Embryonic facial prominence (tissue), 1 donor: ENCODE data around the gene RUVBL2.

ENCODE experiments used
- DNase-seq: peaks from one replicate; pipeline ENCODE4 v3.0.0-alpha.2; 2016; ENCODE audit errors: extremely low spot score

The RUVBL2 gene

DNA sequence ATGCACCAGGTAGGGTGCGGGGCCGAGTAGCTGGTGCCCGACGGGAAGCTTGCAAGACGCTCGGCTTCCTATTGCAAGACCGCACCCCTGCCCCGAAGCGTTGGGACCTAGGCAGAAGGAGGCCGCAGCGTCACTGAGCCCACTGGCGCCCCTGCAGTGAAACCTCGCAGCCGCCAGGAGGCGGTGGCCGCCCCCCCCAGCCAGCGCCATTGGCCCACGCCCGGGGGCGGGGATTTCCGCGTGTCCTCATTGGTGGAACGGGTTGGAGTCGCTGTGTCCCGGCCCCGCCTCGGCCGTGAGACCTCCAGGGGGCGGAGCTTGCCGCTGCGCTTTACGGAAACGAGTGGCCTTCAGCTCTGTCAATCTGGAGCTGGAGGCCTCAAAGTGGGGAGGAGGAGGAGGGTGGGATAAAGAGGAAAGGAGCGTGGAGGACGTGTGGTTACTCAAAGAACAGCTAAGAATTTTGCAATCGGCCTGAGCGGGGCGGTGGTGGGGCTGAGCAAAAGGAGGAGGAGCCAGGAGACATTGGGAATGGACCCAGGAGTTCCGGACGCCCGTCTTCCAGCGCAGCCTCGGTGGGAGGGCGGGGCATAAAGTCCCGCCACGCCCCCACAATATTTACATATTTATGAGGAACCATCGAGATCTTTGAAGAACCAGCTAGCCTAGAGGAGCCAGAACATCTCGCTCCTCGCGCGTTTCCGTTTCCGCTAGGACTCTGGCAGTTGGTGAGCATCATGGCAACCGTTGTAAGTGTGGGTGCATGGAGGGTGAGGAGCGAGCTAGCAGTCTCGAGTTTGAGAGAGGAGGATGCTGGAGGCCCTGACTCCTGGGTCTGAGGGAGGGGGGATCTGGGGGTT, at the start of gene RUVBL2, which contains the start of gene GYS1:
Gene RUVBL2 (plus strand): TSS at position 713 of the 860 bp plus-strand sequence. CDS start 25 bp downstream, at position 738.
Gene GYS1 (minus strand): TSS at position 135 of the 860 bp plus-strand sequence. CDS start 197 bp downstream, outside the sequence.
- peak; percentile 97 for DNase-seq

DNA sequence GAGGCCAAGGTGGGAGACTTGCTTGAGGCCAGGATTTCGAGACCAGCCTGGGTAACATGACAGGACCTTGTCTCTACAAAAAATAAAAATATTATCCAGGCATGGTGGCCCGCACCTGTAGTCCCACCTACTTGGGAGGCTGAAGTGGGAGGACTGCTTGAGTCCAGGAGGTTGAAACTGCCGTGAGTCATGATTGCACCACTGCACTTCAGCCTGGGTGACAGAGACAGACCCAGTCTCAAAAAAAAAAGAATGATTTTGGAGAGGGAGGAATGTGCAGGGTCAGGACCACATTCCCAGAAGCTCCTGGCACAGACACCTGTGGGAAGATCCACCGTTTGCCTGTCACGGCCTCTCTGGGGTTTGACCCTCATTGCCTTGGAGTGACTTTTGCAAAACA, 48.3 kb upstream of the RUVBL2 start:
- DNase-seq: no peak

DNA sequence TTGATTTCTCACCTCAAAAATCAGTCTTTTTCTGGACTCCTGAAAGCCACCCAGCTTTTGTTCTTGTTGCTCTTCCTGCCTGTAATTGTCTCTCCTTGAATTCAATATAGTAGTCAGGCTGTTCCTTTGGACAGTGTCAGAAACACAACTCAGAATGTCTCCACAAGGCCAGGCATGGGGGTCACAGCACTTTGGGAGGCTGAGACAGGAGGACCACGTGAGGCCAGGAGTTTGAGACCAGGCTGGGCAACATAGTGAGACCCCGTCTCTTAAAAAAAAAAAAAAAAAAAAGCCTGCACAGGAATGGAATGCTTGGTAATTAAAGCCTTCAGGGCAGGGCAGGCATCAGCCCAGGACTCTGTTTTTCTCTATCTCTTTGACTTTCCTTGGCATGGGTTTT, 47.9 kb upstream of the RUVBL2 start:
- DNase-seq: no peak

DNA sequence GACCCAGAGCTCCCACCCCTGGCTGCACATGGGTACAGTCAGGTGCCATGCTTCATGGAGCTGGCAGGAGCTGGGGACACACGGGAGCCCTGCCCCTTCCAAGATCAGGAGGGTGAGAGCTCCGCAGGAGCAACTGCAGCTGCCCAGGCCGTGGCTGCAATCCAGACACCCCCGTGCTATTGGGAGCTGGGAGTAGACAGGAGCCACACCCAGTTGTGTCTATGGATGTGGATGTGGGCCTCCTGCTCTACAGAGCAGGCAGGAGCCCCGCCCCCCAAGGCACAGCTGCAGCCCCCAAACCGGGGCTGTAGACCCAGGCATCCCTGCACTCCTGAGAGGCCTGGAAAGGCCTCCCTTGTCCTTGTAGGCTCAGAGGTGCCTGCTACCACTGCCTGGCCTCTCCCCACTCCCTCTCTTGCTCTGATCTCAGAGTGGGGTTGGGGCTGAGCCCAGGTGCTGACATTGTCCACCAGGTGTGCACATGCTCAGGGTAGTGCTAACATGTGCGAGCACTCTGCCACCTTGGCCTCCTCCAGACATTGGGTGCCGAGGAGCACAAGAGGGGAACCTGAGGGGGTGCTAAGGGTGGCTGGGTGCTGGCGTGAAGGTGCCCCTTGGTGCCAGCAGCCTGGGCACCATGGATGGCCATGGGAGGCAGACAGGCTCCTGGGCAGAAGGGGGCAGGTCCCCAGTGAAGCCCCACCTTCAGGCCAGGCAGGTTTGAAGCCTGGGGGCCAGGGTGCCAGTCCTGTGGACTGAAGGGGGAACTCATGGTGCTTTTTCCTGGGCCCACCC, 47.0 kb upstream of the RUVBL2 start:
- no peak for DNase-seq

DNA sequence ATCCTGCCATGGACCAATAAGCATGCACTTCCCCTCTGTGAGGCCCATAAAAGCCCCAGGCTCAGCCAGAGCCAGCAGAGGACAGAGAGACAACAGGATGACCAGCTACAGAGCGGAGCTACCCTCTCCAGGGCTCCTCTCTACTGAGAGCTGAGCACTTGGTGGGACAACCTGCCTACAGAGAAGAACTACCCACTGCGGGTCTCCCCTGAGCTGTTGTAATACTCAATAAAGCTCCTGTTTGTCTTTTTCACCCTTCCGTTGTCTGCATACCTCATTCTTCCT, 46.5 kb upstream of the RUVBL2 start:
- no peak for DNase-seq

DNA sequence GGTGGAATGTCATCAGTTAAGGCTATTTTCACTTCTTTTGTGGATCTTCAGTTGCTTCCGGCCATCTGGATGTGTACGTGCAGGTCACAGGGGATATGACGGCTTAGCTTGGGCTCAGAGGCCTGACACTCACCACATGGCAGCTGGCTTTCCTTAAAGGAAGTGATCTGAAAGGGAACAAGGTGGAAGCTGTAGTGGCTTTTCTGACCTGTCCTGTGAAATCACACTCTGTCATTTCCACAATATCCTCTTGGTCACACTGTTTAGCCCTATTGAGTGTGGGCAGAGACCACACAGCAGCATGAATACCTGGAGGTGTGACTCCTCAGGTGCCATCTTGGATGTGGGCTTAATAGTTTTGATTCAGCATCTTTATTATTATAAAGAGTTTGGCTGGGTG, 43.5 kb upstream of the RUVBL2 start:
- DNase-seq: no peak

DNA sequence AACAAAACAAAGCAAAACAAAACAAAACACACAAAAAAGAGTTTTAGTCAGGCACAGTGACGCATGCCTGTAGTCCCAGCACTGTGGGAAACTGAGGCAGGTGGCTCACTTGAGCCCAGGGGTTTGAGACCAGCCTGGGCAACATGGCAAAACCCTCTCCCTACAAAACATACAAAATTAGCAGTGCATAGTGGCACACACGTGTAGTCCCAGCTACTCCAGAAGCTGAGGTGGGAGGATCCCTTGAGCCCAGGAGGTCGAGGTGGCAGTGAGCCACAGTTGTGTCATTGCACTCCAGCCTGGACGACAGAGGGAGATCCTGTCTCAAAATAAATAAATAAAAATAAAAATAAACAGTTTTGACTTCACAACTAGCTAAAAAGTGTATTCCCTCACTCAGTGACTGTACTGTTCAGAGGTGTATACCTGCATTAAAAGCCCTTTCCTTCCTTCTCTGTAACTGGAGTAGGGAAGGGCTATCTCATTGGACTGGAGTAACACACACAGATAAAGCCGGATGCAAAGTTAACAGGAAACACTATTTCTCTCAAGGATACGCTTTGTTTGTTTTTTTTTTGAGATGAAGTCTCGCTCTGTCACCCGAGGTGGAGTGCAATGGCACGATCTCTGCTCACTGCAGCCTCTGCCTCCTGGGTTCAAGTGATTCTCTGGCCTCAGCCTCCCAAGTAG, 42.7 kb upstream of the RUVBL2 start:
- DNase-seq: no peak

DNA sequence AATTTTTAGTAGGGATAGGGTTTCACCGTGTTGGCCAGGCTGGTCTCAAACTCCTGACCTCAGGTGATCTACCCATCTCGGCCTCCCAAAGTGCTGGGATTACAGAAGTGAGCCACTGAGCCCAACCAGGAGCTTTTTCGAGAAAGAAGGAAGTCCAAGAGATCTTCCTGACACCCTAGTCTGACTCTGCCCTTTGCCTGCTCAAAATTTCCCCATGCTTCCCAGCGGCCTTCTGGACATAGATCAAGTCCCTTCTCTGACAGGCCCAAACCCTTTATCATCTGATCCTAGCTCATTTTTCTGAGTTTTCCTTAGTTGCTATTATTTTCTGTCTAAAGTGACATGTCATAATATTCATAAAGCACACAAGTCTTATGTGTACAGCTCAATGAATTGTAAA, 40.5 kb upstream of the RUVBL2 start:
- DNase-seq: no peak

DNA sequence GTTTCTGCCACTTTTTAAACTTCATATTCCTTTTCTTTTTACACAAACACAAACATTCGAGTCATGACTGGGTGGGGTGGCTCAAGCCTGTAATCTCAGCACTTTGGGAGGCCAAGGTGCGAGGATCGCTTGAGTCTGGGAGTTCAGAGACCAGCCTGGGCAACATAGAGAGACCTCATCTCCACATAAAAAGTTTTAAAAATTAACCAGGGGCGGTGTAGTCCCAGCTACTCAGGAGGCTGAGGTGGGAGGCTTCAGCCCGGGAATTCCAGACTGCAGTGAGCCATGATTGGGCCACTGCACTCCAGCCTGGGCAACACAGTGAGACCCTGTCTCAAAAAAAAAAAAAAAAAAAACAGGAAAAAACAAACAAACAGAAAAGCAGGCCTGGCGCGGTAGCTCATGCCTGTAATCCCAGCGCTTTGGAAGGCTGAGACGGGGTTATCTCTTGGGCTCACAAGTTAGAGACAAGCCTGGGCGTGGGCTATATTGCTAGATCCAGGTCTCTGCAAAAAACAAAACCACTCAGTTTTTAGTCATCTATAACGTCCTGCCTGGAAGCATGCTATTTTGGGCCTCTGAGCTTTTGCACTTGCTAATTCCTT, 39.6 kb upstream of the RUVBL2 start:
- DNase-seq: no peak

DNA sequence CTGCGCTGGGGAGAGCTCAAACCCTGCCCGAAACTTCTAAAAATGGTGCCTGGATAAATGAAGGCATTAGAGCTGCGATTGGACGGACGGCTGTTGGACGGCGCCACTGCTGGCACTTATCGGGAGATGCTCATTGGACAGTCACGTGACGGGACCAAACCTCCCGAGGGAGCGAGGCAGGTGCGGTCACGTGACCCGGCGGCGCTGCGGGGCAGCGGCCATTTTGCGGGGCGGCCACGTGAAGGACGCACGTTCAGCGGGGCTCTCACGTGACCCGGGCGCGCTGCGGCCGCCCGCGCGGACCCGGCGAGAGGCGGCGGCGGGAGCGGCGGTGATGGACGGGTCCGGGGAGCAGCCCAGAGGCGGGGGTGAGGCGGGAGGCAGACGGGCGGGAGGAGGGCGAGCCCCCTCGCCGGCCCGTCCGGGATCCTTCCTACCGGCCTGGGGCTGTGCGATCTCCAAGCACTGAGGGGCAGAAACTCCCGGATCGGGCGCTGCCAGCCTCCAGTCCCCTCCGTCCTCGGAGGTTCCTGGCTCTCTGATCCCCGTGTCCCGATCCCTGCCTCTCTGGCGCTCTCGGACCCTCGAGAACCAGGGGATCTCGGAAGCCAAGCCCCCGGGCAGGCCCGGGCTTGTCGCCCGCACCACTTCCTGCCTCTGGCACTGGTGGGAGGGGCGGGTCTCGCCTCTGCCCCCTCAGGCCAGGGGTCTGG, 38.9 kb upstream of the RUVBL2 start, which contains the start of gene BAX:
Gene BAX (plus strand): TSS at position 281 of the 713 bp plus-strand sequence. CDS start 54 bp downstream, at position 335.
- peak; percentile 86 for DNase-seq

DNA sequence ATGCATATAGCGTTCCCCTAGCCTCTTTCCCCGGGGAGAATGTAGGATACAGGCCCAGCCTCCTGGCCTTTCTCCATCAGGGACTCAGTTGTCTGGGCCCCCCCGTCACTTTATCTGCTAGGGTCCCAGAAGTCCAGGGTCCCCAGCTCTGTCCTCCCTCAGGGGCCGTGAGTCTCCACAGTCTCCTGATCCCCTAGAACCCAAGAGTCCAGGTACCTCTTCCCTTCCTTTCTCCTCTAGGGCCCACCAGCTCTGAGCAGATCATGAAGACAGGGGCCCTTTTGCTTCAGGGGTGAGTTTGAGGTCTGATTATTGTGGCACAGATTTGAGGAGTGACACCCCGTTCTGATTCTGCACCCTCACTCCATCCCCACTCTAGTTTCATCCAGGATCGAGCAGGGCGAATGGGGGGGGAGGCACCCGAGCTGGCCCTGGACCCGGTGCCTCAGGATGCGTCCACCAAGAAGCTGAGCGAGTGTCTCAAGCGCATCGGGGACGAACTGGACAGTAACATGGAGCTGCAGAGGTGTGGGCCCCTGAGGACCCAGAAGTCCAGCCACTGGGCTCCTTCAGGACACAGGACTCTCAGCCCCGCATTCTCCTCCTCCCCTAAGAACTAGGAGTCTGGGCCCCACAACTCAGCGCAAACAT, 38.3 kb upstream of the RUVBL2 start:
- no peak for DNase-seq

DNA sequence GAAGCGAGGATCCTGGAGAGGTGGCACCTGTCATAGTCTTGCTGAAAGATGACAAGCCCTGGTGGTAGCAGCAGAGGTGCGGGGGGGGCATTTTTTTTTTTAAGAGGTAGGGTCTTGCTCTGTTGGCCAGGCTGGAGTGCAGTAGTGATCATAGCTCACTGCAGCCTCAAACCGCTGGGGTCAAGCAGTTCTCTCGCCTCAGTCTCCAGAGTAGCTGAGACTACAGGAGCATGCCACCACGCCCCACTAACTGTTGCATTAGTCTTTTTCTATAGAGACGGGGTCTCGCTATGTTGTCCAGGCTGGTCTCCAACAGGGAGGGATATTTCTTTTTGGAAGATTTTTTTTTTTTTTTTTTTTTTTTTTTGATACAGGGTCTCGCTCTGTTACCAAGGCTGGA, 35.7 kb upstream of the RUVBL2 start:
- DNase-seq: no peak

DNA sequence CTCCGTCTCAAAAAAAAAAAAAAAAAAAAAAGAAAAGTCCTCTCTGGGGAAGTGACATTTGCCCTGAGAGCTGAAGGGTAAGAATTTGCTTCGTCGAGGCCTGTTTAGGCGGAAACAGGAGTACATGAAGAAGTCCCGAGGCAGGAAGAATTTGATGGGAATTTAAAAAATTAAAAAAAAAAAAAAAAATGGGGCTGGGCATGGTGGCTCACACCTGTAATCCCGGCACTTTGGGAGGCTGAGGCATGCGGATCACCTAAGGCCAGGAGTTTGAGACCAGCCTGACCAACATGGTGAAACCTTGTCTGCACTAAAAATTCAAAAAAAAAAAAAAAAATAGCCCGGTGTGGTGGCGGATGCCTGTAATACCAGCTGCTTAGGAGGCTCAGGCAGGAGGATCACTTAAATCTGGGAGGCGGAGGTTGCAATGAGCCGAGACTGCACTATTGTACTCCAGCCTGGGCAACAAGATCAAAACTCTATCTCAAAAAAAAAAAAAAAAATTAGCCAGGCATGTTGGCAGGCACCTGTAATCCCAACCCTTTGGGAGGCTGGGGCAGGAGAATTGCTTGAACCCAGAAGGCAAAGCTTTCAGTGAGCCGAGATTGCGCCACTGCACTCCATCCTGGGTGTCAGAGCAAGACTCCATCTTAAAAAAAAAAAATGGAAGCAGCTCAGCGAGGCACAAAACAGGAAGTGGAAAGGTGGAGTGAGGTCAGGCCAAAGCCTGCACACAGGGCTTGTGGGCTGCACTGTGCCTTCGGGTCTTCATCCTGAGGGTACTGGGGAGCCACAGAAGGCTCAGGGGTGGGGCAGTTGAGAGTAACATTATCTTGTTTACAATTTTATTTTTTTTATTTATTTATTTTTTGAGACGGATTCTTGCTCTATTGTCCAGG, 34.1 kb upstream of the RUVBL2 start:
- DNase-seq: no peak

DNA sequence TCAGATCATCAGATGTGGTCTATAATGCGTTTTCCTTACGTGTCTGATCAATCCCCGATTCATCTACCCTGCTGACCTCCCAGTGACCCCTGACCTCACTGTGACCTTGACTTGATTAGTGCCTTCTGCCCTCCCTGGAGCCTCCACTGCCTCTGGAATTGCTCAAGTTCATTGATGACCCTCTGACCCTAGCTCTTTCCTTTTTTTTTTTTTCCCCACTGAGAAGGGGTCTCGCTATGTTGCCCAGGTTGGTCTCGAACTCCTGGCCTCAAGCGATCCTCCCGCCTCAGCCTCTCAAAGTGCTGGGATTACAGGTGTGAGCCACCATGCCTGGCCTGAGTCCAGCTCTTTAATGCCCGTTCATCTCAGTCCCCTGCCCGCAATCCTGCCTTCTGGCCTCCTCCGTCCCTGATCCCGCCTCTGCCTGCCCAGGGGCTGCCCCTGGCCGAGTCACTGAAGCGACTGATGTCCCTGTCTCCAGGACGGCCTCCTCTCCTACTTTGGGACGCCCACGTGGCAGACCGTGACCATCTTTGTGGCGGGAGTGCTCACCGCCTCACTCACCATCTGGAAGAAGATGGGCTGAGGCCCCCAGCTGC, 32.5 kb upstream of the RUVBL2 start:
- DNase-seq: no peak

DNA sequence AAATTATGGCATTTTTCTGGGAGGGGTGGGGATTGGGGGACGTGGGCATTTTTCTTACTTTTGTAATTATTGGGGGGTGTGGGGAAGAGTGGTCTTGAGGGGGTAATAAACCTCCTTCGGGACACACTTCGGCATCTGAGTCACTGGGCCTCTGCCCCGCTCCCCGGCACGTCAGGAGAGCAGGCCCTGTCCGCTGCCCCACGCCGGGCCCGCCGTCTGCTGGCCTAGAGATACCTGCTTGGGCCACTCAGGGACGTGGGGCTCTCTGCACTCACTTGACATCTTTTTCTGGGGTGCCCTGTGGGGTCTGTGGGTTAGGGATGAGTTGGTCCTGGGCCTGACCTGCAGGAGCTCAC, 32.0 kb upstream of the RUVBL2 start:
- no peak for DNase-seq

DNA sequence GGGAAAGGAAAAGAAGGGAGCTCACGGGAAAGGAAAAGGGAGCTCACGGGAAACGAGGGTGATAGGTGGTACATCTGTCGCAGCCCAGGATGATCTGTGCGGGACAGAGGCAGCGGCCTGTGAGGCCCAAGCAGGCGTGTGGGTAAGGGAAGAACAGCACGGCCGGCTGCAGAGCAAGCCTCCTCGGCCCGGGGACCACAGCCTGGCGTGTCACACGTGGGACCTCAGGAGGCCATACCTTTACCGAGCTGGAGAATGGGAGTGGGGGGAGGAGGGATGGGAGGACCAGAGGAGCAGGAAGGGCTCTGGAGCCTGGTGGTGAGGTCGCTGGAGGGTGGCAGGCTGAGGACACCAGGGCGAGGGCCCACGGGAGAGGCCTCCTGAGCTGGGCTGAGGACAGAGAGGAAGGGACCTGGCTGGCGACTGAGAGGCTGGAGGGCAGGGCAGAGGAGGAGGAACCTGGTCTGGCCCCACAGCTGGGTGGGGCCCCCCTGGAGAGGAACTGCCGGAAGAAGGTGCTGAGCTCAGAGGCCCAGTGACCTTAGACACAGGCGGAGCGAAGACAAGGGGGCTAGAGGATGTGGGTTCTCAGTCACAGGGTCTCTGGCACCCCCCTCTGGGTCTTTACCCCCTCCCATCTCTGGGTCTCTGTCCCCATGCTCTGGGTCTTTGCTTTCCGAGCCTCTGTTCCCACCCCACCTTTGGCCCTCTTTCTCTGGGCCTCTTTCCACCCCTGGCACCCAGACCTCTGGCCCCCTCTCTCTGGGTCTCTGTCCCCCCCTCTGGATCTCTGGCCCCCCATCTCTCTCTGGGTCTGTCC, 31.4 kb upstream of the RUVBL2 start:
- no peak for DNase-seq

DNA sequence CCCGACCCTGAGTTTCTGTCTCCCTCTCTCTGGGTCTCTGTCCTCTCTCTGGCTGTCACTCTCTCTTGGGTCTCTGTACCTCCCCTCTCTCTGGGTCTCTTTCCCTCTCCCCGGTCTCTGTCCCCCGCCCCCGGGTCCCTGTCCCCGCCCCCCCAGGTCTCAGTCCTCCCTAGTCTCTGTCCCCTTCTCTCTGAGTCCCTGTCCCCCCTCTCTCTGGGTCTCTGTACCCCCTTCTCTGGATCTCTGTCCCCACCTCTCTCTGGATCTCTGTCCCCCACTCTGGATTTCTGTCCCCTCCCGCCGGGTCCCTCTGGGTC, 30.9 kb upstream of the RUVBL2 start:
- DNase-seq: no peak

DNA sequence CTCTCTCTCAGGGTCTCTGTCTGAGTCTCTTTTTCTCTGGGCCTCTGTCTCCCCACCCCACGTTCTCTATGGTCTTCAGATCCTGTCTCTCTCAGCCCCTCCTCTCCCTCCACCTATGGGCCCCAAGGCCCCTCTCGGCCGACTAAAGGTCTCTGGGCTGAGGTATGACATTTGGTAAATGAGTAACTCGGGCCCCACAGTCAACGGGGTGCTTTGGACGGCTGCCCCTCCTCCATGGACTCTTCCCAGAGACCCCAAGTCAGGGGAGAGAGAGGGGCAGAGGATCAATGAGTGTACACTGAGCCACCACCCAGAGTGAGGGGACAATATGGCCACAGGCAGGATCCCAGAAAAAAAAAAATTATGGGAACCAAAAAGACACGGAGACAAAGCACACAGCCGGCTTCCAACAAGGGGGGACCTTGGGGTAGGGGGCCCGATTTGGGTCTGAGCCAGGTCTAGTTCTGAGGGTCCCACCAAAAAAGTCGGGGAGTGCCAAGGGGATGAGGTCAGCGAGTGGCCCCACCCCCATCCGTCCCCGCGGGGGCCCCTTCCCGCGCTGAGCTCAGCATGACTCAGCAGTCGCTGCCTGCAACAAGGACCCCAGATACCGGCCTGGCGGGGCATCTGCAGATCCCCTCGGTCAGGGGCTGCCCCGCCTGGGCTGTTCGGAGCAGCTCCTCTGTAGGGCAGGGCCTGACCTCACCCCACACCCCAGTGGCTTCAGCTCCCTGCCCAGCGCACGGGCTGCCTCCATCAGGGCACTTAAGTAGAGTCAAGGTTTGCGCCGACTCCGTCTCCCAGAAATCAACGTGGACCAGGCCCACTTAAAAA, 30.1 kb upstream of the RUVBL2 start:
- DNase-seq: no peak
